HG03565 (cell line): Measurements from ENCODE around the gene RAB4B.
A peak's percentile ranks its signal among the peaks of the same experiment; 100 is the strongest.
"Not testable (repeated sequence)": the region's sequence is repeated elsewhere in the genome, so short reads cannot be mapped to it uniquely, and the experiment has no call there.

Source experiments
- ATAC-seq: cut with Tn5 transposase; IDR thresholded peaks from one replicate; pipeline ENCODE4 v1.9.1; 2021; ENCODE audit warnings: mild to moderate bottlenecking, moderate library complexity; ENCODE audit not compliant: unreplicated experiment

The RAB4B gene

DNA sequence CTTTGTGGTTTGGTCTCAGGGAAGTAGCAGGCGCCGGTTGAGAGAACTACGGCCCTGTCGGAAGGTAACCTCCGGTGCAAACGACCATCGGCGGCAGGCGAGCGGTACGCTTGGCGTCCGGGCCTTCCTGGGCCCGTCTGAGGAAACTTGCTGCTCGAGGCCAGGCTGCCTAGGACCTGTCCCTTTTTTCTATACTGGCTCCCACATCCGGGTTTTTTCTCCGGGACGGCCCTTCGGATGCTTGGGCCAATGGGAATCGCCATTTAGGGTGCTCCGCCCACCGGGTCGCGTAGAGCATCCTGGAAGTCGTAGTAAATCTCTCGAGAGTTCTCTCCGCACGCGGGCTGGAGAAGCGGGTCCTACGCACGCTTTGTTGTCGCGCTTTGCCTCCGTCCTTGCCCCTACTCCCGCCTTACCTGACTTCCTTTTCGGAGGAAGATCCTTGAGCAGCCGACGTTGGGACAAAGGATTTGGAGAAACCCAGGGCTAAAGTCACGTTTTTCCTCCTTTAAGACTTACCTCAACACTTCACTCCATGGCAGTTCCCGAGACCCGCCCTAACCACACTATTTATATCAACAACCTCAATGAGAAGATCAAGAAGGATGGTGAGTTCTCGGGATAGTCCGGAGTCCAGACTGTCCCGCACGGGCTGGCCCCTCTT is 27.0 kb upstream of the RAB4B start, which contains the start of gene SNRPA:
TSS of gene SNRPA (plus strand) at position 330 of the 664 bp plus-strand sequence. CDS start at position 536, 206 bp downstream.
- peak; percentile 41 for ATAC-seq

DNA sequence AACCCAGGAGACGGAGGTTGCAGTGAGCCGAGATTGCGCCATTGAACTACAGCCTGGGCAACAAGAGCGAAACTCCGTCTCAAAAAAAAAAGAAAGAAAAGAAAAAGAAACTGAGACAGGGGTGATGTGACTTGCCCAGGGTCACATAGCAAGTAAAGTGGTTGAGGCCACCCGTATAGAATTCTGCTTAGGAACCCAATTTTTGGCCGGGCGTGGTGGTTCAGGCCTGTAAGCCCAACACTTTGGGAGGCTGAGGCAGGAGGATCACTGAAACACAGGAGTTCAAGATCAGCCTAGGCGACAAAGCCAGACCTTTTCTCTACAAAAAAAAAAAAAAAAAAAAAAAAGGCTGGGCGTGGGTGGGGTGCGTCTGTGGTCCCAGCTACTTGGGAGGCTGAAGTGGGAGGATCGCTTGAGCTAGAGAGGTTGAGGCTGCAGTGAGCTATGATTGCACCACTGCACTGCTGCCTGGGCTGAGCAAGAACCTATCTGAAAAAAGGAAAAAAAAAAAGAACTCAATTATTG is 25.7 kb upstream of the RAB4B start:
- no peak for ATAC-seq

DNA sequence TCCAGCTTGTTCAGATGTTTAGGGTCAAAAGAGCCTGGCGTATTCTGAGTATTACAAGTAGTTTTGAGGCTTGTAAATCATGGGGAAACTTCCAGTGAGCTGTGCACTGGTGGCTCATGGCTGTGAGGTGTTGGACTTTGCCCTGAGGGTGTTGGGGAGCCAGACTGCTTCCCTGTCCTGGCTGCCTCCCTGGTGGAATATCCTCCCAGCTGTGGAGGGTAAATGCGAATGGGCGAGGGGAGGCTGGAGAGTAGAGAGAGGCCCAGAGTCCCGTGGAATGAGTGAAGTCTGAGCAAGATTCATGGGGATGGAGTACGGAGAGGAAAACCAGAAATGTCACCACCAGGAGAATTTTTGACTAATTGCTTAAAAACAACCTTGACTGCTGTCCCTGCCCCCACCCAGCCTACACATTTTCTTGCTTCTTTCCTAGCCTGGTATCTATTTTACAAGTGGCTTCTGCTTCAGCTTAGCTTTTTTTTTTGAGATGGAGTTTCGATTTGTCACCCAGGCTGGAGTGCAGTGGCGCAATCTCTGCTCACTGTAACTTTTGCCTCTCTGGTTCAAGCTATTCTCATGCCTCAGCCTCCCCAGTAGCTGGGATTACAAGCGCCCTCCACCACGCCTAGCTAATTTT is 23.3 kb upstream of the RAB4B start:
- no peak for ATAC-seq

DNA sequence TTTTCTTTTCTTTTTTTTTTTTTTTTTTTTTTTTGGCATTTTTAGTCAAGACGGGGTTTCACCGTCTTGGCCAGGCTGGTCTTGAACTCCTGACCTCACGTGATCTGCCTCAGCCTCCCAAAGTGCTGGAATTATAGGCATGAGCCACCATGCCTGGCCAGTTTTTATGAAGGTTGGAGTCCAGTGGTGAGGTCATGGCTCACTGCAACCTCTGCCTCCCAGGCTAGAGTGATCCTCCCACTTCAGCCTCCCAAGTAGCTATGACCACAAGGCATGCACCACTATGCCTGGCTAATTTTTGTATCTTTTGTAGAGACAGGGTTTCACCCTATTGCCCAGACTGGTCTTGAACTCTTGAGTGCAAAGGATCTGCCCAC is 22.8 kb upstream of the RAB4B start:
- ATAC-seq, result no peak

DNA sequence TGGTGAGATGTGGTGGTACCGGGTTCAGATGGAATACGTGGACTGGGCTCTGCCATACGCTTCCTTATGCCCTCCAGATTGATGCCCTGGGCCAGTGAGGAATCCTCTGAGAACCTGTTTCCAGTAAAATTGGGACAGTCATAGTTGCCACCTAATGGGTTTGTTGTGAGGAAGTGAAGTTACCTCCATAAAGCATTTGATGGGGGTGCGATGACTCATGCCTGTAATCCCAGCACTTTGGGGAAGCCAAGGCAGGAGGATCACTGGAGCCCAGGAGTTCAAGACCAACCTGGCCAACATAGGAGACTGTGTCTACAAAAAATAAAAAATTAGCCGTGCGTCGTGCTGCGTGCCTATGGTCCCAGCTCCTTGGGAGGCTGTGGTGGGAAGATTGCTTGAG is 22.3 kb upstream of the RAB4B start:
- ATAC-seq, result no peak

DNA sequence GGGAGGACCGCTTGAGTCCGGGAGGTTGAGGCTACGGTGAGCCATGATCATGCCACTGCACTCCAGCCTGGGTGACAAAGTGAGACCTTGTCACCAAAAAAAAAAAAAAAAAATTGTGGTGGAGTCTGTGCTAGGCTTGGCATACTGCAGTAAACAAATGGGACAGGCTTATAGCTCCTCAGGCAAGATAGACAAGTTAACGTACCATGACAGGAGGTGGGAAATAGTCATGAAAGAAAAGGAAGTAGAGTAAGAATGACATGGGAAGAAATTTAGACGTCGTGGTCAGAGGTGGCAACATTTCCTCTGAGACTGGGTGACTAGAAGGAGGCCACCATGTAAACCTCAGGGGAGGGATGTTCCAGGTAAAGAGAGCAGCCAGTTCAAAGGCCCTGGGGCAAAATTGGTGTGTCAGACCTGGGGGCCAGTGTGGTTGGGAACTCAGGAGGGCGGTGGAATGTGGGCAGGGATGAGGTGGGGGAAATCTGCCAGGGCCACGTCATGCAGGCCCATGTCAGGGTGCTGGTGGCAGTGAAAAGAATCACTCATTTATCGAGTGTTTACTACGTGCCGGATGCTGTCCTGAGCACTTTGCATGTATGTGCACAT is 21.4 kb upstream of the RAB4B start:
- no peak for ATAC-seq

DNA sequence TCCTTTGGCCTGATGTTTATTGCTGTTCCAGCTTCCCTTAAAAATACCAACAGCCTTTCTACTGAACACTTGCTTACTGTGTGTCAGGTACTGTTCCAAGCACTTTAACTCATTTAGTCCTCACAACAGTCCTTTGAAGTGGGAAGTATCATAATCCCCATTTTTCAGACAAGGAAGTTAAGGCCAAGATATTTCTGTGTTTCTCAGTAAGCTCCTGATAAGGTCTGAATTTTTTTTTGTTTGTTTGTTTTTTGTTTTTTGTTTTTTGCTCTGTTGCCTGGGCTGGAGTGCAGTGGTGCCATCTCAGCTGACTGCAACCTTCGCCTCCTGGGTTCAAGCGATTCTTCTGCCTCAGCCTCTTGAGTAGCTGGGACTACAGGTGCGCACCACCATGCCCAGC is 19.6 kb upstream of the RAB4B start:
- ATAC-seq, result no peak

- no peak for ATAC-seq
Measured at GRCh38 chr19:40759352-40759751, 18.7 kb upstream of the RAB4B start.

GRCh38 chr19:40762754-40763470 is 15.1 kb upstream of the RAB4B start:
- ATAC-seq, result no peak

- no peak for ATAC-seq
Measured at GRCh38 chr19:40763526-40763925, 14.5 kb upstream of the RAB4B start.

DNA sequence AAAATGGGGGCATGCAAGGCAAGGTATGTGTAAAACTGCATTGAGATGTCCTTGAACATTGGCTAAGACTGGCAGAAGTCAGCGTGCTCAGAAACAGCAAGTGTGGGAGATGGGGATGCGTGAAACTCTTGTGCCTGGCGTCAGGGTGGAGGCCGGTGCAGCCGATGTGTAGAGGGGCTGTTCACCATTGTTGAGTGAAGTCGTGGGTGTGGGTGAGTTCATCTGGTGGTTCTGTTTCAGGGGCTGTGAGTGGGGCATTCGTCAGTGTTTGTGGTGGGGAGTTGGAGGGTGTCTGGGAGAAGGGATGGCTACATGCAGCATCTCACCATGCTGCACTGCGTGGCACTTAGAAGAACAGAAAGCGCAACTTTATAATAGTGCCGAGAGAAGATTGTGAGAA is 14.1 kb upstream of the RAB4B start:
- ATAC-seq, result no peak

GRCh38 chr19:40766385-40766784 is 11.7 kb upstream of the RAB4B start:
- ATAC-seq, result not testable (repeated sequence)

DNA sequence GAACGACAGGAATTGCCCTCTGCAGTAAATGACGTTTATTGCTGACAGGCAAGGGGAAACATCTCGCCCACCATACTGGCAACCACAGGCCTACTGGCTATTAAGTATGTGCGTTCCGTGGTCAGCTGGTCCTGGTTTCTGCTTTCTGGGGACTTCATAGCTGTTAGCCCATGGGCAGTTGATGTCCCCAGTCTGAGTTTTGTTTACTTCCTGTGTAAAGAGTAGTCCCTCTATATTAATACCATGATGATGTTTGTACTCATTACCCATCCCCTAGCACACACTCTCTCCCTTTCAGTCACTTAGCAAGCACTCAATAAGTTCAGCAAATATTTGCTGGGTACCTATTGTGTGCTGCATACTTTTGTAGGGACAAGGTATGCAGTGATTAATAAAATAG is 9.2 kb upstream of the RAB4B start:
- ATAC-seq, result no peak

DNA sequence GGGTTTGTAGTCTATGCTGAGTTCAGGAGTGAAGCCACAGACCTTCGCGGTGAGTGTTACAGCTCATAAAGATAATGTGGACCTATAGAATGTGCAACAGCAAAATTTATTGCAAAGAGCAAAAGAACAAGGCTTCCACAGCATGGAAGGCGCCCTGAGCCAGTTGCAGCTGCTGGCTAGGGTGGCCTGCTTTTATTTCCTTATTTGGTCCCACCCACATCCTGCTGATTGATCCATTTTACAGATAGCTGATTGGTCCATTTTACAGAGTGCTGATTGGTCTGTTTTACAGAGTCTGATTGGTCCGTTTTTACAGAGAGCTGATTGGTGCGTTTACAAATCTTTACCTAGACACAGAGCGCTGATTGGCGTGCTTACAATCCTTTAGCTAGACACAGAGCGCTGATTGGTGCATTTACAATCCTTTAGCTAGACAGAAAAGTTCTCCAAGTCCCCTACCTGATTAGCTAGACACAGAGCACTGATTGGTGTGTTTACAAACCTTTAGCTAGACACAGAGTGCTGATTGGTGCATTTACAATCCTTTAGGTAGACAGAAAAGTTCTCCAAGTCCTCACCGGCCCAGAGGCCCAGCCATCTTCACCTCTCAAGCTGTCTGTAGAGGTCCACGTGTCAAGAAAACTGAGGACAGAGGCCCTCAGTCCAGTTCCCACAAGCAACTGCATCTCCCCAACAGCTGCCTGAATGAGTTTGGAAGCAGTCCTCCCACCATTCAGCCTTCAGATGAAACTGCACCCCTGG is 6.8 kb upstream of the RAB4B start:
- ATAC-seq, result not testable (repeated sequence)

DNA sequence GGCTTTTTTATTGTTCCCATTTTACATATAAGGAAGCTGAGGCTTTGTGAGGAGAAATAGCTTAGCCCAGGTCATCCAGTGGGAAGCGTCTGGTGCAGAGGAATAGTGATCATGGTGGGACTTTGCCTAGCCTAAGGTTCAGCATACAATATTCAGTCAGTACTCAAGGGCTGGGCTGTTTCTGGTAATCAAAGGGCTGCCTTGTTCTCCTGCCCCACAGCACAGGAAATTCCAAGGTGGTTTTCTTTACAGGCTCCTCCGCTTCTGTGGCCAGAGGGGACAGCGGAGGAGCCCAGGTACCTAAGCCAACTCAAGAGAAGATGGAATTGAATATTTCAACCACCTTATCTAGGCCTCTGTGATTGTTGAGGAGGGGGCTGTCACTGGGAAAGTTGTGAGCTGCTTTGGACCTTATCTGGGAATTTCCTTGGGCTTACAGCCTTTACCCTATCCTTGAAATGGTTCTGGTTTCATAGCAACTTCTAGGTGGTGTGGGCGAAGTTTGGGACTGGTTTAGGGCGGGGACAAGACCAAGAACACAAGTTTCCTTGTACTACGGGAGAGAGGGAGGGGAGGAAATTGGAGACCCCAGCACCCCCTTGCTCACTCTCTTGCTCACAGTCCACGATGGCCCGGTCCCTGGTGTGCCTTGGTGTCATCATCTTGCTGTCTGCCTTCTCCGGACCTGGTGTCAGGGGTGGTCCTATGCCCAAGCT is 3.0 kb upstream of the RAB4B start, which contains the start of gene MIA:
TSS of gene MIA (plus strand) at position 606 of the 716 bp plus-strand sequence. CDS start at position 628, 22 bp downstream.
- ATAC-seq, result no peak

GRCh38 chr19:40775632-40776022 is 2.4 kb upstream of the RAB4B start:
- ATAC-seq, result no peak

- ATAC-seq, result no peak
Measured at GRCh38 chr19:40776364-40776763, 1.7 kb upstream of the RAB4B start.

GRCh38 chr19:40776932-40777644 is 959 bp upstream of the RAB4B start:
- ATAC-seq, result peak; percentile 55

DNA sequence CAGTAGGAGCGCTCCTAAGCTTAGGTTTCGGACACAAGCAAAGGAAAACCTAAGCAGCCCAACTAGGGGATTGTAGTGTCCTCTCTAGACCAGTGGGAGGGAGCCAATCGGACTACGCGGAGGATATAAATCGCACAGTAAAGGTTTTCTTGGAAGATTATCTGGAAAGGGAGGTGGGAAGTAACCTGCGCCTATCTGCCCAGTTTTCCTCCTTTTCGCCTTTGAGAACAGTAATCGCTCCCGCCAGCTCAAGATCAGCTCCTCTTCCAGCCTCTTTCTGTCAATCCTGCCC is 456 bp upstream of the RAB4B start:
- ATAC-seq, result no peak
